Fibroblast of villous mesenchyme (primary cell): ENCODE measurements around the gene ADCY5. TPM values are rescaled to one million over a fixed set of nuclear protein-coding genes. Genes with fewer than 3 reads are reported as not detected.

Source experiments
- DNase-seq: peaks from one replicate; pipeline ENCODE4 v3.0.0-alpha.2; 2010; ENCODE audit warnings: low read depth
- H3K4me3 ChIP-seq: 2 replicates; pipeline ENCODE4 v1.5.1; 2011; ENCODE audit warnings: low read depth, mild to moderate bottlenecking, low read length
- CTCF ChIP-seq: IDR thresholded peaks from 2 replicates; pipeline ENCODE4 v1.5.1; 2012; ENCODE audit warnings: low read depth, mild to moderate bottlenecking, low read length; ENCODE audit not compliant: insufficient read depth
- total RNA-seq: library from RNA; depleted of rRNA; stranded (reverse); fragments of >200 nt; gene quantifications from 2 replicates; pipeline ENCODE4 v1.2.3, GENCODE V29; 2012

The ADCY5 gene
- total RNA-seq, 1 donor = 0.43 TPM

GRCh38 chr3:123423806-123424205 is 25.1 kb downstream of the ADCY5 start:
- no peak for DNase-seq
- TF ChIP-seq CTCF = no peak
- no peak overlapping the region for H3K4me3 ChIP-seq

- no peak for TF ChIP-seq CTCF
- H3K4me3 ChIP-seq = no peak overlapping the region
- no peak for DNase-seq
These were observed 25.9 kb downstream of the ADCY5 start for GRCh38 chr3:123423031-123423430.

- no peak for DNase-seq
- H3K4me3 ChIP-seq = no peak overlapping the region
- no peak for TF ChIP-seq CTCF
These were observed 26.4 kb downstream of the ADCY5 start for GRCh38 chr3:123422457-123422856.

- no peak overlapping the region for H3K4me3 ChIP-seq
- no peak for TF ChIP-seq CTCF
- DNase-seq = no peak
These were observed 27.3 kb downstream of the ADCY5 start for GRCh38 chr3:123421353-123422174.

- TF ChIP-seq CTCF = no peak
- no peak for DNase-seq
- no peak overlapping the region for H3K4me3 ChIP-seq
These were observed 28.4 kb downstream of the ADCY5 start for GRCh38 chr3:123420416-123420968.

GRCh38 chr3:123419850-123420297 is 29.0 kb downstream of the ADCY5 start:
- H3K4me3 ChIP-seq = no peak overlapping the region
- no peak for TF ChIP-seq CTCF
- no peak for DNase-seq
